GM21529 (cell line): ENCODE measurements around the gene CHCHD10.
"Not testable (repeated sequence)": the region's sequence is repeated elsewhere in the genome, so short reads cannot be mapped to it uniquely, and the experiment has no call there.

ENCODE experiments used
- ATAC-seq: cut with Tn5 transposase; IDR thresholded peaks from one replicate; pipeline ENCODE4 v1.9.1; 2021; ENCODE audit not compliant: unreplicated experiment

Gene CHCHD10

GRCh38 chr22:23751441-23751996, 16.3 kb downstream of the CHCHD10 start:
- peak; percentile 12 for ATAC-seq

GRCh38 chr22:23750714-23751440, 16.9 kb downstream of the CHCHD10 start, which contains the start of gene ZNF70:
Gene ZNF70 (minus strand): TSS chr22:23751112. CDS start chr22:23745140, 5,972 bp downstream.
- peak; percentile 79 for ATAC-seq

GRCh38 chr22:23750367-23750713, 17.4 kb downstream of the CHCHD10 start:
- ATAC-seq = no peak

DNA sequence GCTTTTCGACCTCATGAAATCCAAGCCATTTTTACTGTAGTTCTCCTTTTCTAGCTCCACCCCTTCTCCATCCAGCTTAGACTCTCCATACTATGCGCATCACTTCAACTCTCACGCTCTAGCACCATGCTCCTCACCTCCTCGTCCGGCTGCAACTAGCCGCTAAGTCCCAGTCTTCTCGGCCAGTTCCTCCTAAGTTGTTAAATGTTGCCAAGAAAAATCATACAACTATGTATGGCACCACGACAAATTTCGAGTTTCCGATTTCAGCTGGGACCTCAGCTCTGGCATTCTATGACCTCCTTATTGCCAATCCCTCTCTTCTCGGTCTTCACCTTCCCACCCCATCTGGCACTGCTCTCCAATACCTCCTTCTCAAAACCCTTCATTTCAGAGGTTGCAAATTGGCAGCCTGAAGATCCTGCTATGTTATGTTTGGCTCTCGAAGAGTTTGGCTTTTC, 17.9 kb downstream of the CHCHD10 start:
- no peak for ATAC-seq

- no peak for ATAC-seq
These were observed 22.0 kb downstream of the CHCHD10 start for GRCh38 chr22:23745791-23746190.

DNA sequence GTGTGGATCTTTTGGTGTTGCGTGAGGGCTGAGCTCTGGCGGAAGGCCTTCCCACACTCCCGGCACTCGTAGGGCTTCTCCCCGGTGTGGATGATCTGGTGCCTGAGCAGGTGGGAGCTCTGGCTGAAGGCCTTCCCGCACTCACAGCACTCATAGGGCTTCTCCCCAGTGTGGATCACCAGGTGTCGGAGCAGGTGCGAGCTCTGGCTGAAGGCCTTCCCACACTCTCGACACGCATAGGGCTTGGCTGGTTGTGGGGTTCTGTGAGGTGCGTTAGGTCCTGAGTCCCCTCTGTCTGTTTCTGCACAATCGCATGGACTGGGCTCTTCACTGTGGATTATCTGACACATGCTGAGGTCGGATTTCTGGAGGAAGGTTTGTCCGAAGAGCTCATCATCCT, 23.3 kb downstream of the CHCHD10 start:
- no peak for ATAC-seq

GRCh38 chr22:23744001-23744400, 23.8 kb downstream of the CHCHD10 start:
- no peak for ATAC-seq

DNA sequence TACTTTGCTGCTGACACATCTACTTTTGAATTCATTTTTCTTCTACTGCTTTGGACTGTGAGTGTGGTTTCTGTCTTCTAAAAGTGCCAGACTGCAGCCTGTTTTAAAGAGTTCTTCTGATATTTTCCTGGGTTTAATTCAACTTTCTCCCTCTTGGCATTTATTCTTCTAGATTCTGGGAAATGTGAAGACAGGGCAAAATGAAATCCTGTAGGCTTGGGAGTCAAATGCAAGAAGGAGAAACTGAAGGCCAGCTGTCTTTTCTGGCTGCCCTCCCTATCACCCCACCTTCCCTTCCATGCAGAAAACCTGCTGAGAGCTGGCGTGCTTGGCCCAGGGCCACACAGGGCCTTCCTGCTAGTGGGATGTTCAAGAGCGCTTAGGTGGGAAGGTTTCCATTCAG, 24.5 kb downstream of the CHCHD10 start:
- no peak for ATAC-seq

GRCh38 chr22:23742505-23743264, 25.1 kb downstream of the CHCHD10 start:
- no peak for ATAC-seq

DNA sequence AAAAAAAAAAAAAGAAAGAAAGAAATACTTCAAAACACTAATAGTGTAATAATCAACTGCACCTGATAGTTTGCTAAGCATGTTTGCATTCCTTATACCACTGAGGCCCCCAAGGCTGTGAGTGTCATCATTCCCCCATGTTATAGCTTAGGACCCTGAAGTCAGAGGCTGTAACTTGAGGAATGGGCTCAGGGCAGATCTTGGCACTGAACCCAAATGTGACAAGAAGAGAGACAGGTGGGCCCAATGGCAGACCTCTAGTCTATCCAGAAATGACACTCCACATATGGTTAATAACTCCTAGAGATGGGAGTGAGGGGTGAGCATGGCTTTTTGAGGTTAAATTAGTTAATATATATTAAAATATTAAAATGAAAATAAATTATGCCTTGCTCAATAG, 30.1 kb downstream of the CHCHD10 start:
- ATAC-seq = no peak

GRCh38 chr22:23728108-23728507, 39.7 kb downstream of the CHCHD10 start:
- not testable (repeated sequence) for ATAC-seq

GRCh38 chr22:23722724-23723123, 45.0 kb downstream of the CHCHD10 start:
- ATAC-seq = no peak

DNA sequence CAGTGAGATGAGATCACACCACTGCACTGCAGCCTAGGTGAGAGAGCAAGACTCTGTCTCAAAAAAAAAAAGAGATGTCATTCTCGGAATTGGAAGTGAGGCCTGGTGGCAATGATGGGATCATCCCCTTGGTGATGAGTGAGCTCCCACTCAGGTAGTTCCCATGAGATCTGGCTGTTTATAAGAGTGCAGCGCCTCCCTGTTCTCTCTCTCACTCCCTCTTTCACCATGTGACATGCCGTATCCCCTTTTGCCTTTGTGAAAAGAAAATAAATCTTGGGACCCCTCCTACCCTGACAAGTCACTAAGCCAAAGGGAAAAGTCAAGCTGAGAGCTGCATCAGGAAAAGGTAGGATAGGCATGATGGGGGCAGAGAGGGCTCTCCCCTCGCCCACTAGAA, 45.6 kb downstream of the CHCHD10 start:
- no peak for ATAC-seq

- ATAC-seq = no peak
These were observed 46.9 kb downstream of the CHCHD10 start for GRCh38 chr22:23720855-23721254.

- no peak for ATAC-seq
These were observed 49.2 kb downstream of the CHCHD10 start for GRCh38 chr22:23718371-23719165.

DNA sequence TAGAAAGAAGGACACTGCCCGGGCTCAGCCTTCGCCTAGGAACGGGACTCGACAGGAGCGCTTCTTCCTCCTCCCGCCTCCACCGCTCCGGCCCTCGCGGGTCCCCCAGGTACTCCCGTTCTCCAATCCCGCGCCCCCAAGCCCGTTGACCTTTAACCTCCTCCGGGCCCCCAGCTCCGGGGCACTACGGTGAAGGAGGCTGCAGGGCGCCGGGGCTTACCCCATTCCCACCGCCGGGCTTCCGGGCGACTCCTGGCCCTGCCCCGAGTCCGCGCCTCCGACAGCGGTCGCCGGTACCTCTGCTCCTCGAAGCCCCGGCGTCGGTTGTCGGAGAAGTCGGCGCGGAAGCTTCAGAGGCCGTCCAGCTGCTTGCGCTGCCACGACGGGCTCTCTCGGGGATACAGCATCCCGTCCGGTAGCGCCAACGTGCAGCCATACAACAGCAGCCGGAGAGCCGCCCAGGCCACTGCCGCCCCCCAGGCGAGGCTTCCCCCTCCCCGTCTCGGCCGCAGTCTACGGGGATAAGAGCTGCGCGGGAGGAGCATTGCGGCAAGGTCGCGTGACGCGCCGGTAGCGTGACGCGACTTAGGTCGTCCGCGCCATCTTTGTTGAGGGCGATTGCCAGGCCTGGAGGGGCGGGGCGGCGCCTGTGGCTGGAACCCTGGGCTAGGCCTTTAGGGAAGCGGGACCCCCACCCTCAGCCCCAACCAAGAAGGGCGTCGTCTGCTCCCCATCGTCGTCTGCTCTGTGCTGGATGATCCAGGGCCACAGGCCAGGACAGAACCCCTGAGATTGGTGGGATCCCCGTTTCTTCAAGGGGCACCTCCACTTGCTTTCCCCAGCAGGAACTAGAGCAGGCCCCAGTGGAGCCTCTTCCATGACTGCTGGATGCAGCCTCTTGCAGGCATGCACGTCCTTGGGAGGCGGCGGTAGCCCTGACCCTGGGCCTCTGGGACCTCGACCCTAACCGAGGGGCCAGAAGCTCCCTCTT, 50.7 kb downstream of the CHCHD10 start:
- peak; percentile 82 for ATAC-seq
